Measurements from ENCODE around the gene TMEM192. TPM values are rescaled to one million over a fixed set of nuclear protein-coding genes. Genes with fewer than 3 reads are reported as not detected.

Gene TMEM192
- total and polyA plus RNA-seq, 2 donors (not counting 3 experiments of a cell fraction or from before 2014, with no cell fraction given): 11.4 to 13.0 TPM

- intact Hi-C loops (cut with micrococcal nuclease) (no loop called here), dilution Hi-C loops (cut with MboI; ENCODE audit: extremely low pct_ligation_motif_present, low sequenced_read_pairs) (no loop called here)
- TF ChIP-seq, protein P1, sequence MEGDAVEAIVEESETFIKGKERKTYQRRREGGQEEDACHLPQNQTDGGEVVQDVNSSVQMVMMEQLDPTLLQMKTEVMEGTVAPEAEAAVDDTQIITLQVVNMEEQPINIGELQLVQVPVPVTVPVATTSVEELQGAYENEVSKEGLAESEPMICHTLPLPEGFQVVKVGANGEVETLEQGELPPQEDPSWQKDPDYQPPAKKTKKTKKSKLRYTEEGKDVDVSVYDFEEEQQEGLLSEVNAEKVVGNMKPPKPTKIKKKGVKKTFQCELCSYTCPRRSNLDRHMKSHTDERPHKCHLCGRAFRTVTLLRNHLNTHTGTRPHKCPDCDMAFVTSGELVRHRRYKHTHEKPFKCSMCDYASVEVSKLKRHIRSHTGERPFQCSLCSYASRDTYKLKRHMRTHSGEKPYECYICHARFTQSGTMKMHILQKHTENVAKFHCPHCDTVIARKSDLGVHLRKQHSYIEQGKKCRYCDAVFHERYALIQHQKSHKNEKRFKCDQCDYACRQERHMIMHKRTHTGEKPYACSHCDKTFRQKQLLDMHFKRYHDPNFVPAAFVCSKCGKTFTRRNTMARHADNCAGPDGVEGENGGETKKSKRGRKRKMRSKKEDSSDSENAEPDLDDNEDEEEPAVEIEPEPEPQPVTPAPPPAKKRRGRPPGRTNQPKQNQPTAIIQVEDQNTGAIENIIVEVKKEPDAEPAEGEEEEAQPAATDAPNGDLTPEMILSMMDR (IDR thresholded peaks at IDR 0.05; ENCODE audit: extremely low read depth in 1 of 2, insufficient read depth in 1 of 2, low read depth in 1 of 2, low read length in 2 of 2): no peak
- no peak for TF ChIP-seq FOS (IDR thresholded peaks at IDR 0.05; ENCODE audit: borderline replicate concordance, insufficient read depth, low read length)
- no peak for TF ChIP-seq GATA2 (IDR thresholded peaks at IDR 0.05; ENCODE audit: insufficient read depth, insufficient read length, low read depth, low read length)
- TF ChIP-seq JUN (IDR thresholded peaks at IDR 0.05; ENCODE audit: borderline replicate concordance, insufficient read depth, insufficient read length, low read depth): no peak
- CTCF ChIA-PET: no interaction called here
- Histone ChIP-seq H3K9me1 (replicated peaks; ENCODE audit: control insufficient read depth, extremely low read depth, insufficient read depth, low read length) (no peaks in the 10 kb centered on the region), H3K27ac (ENCODE audit: insufficient read depth, low read depth, low read length) (no peak overlapping the region), H4K20me1 (replicated peaks; ENCODE audit: control insufficient read depth, extremely low read depth, insufficient read depth, low read length) (no peaks in the 10 kb centered on the region), H3K9me3 (replicated peaks; ENCODE audit: control insufficient read depth, insufficient read depth, low read length) (no peaks in the 10 kb centered on the region), H3K79me2 (ENCODE audit: control insufficient read depth, insufficient read depth, low read length) (no peaks in the 10 kb centered on the region), H3K4me2 (ENCODE audit: insufficient read depth, low read length) (no peak overlapping the region), H3K4me3 (replicated peaks in 1 of 3; ENCODE audit: insufficient read depth in 1 of 3, low read depth in 1 of 3, low read length in 3 of 3) (no peak overlapping the region), H3K27me3 (ENCODE audit: control insufficient read depth in 2 of 2, insufficient read depth in 2 of 2, low read length in 2 of 2) (no peaks in the 10 kb centered on the region), H3K36me3 (ENCODE audit: control insufficient read depth in 2 of 2, extremely low read depth in 1 of 2, insufficient read depth in 2 of 2, low read length in 2 of 2) (no peaks in the 10 kb centered on the region), H2AFZ (ENCODE audit: low read depth, low read length) (no peak overlapping the region), H3K4me1 (ENCODE audit: control insufficient read depth, extremely low read depth, insufficient read depth, low read length) (no peaks in the 10 kb centered on the region), H3K9ac (replicated peaks; ENCODE audit: extremely low read depth, insufficient read depth, low read length) (no peak overlapping the region)
- FAIRE-seq: no peak
- BruUV-seq (replicated peaks): no TSS peak
- POLR2A ChIA-PET: no interaction called here
- no peak for DNase-seq (ENCODE audit: low read depth, low spot score)
These were observed 53.3 kb downstream of the TMEM192 start for GRCh38 chr4:165059386-165059785.

- no peak for TF ChIP-seq GATA2 (IDR thresholded peaks at IDR 0.05; ENCODE audit: insufficient read depth, insufficient read length, low read depth, low read length)
- TF ChIP-seq, protein P1 (IDR thresholded peaks at IDR 0.05; ENCODE audit: extremely low read depth in 1 of 2, insufficient read depth in 1 of 2, low read depth in 1 of 2, low read length in 2 of 2): no peak
- TF ChIP-seq POLR2A (IDR thresholded peaks at IDR 0.05; ENCODE audit: low read depth, low read length): no peak
- TF ChIP-seq JUN (IDR thresholded peaks at IDR 0.05; ENCODE audit: borderline replicate concordance, insufficient read depth, insufficient read length, low read depth): no peak
- TF ChIP-seq, protein P2, sequence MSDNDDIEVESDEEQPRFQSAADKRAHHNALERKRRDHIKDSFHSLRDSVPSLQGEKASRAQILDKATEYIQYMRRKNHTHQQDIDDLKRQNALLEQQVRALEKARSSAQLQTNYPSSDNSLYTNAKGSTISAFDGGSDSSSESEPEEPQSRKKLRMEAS (IDR thresholded peaks at IDR 0.05; ENCODE audit: insufficient read depth, insufficient read length): no peak
These were observed 54.0 kb downstream of the TMEM192 start for GRCh38 chr4:165058666-165059065.

More at GRCh38 chr4:165058666-165059065, 54.0 kb downstream of the TMEM192 start:
- no peaks in the 10 kb centered on the region for H4K20me1 ChIP-seq (replicated peaks; ENCODE audit: control insufficient read depth, extremely low read depth, insufficient read depth, low read length)
- no peaks in the 10 kb centered on the region for H3K36me3 ChIP-seq (ENCODE audit: control insufficient read depth in 2 of 2, extremely low read depth in 1 of 2, insufficient read depth in 2 of 2, low read length in 2 of 2)
- H2AFZ ChIP-seq (ENCODE audit: low read depth, low read length): no peak overlapping the region
- no peaks in the 10 kb centered on the region for H3K4me1 ChIP-seq (ENCODE audit: control insufficient read depth, extremely low read depth, insufficient read depth, low read length)
- no peaks in the 10 kb centered on the region for H3K27me3 ChIP-seq (ENCODE audit: control insufficient read depth in 2 of 2, insufficient read depth in 2 of 2, low read length in 2 of 2)
- DNase-seq (ENCODE audit: low read depth, low spot score) (no peak), FAIRE-seq (no peak)
- ChIA-PET POLR2A (no interaction called here), CTCF (interaction anchor here (0.6 kb wide), 1 partner anchor 1996 kb away, joined by 3 read pairs; no protein-coding TSS in a partner anchor)
- H3K9ac ChIP-seq (replicated peaks; ENCODE audit: extremely low read depth, insufficient read depth, low read length): no peak overlapping the region
- H3K9me1 ChIP-seq (replicated peaks; ENCODE audit: control insufficient read depth, extremely low read depth, insufficient read depth, low read length): no peaks in the 10 kb centered on the region
- intact Hi-C loops (cut with micrococcal nuclease) (no loop called here), dilution Hi-C loops (cut with MboI; ENCODE audit: extremely low pct_ligation_motif_present, low sequenced_read_pairs) (no loop called here)
- no peaks in the 10 kb centered on the region for H3K9me3 ChIP-seq (replicated peaks; ENCODE audit: control insufficient read depth, insufficient read depth, low read length)
- H3K79me2 ChIP-seq (ENCODE audit: control insufficient read depth, insufficient read depth, low read length): no peaks in the 10 kb centered on the region
- no peak overlapping the region for H3K4me2 ChIP-seq (ENCODE audit: insufficient read depth, low read length)
- BruUV-seq (replicated peaks): no TSS peak
- H3K27ac ChIP-seq (ENCODE audit: insufficient read depth, low read depth, low read length): no peak overlapping the region
- no peak overlapping the region for H3K4me3 ChIP-seq (replicated peaks in 1 of 3; ENCODE audit: insufficient read depth in 1 of 3, low read depth in 1 of 3, low read length in 3 of 3)
